Neural cell (in vitro differentiated cells): Measurements from ENCODE around the gene C5. TPM values are rescaled to one million over a fixed set of nuclear protein-coding genes. Genes with fewer than 3 reads are reported as not detected.

Experiments
- H2AFZ ChIP-seq: fragments of 200-600, 300-800 bp; sonication (generic), shearing (Covaris generic); 2 replicates; pipeline ENCODE4 v1.6.0; 2014; ENCODE audit warnings: low read depth, mild to moderate bottlenecking, antibody characterized with exemption, low read length, moderate library complexity
- H3F3A ChIP-seq: fragments of 200-600 bp; shearing (Covaris generic); 2 replicates; pipeline ENCODE4 v1.6.1; 2016; ENCODE audit warnings: mild to moderate bottlenecking, moderate library complexity, mixed read lengths, antibody characterized with exemption, low read length; ENCODE audit not compliant: insufficient read depth, poor library complexity, severe bottlenecking
- H3K27ac ChIP-seq: fragments of 200-600, 300-800 bp; sonication (generic), shearing (Covaris generic); 2 replicates; pipeline ENCODE4 v1.5.1; 2014; ENCODE audit warnings: mild to moderate bottlenecking, low read length, moderate library complexity
- H3K27me3 ChIP-seq: fragments of 300-800, 200-600 bp; sonication (generic), shearing (Covaris generic); 2 replicates; pipeline ENCODE4 v1.6.0; 2014; ENCODE audit warnings: mild to moderate bottlenecking, low read depth, low read length, moderate library complexity; ENCODE audit not compliant: insufficient read depth
- H3K36me3 ChIP-seq: fragments of 300-800, 200-600 bp; sonication (generic), shearing (Covaris generic); 2 replicates; pipeline ENCODE4 v1.5.1; 2014; ENCODE audit warnings: mild to moderate bottlenecking, antibody characterized with exemption, low read length, moderate library complexity; ENCODE audit not compliant: insufficient read depth
- H3K4me2 ChIP-seq: fragments of 300-800, 200-600 bp; sonication (generic), shearing (Covaris generic); 2 replicates; pipeline ENCODE4 v1.6.0; 2014; ENCODE audit warnings: mild to moderate bottlenecking, low read length
- H3K4me3 ChIP-seq: fragments of 300-800, 200-600 bp; sonication (generic), shearing (Covaris generic); 2 replicates; pipeline ENCODE4 v1.5.1; 2014; ENCODE audit warnings: mild to moderate bottlenecking, low read length, moderate library complexity
- H3K79me2 ChIP-seq: fragments of 200-600 bp; shearing (Covaris generic); replicated peaks from 2 replicates; pipeline ENCODE4 v1.6.0; 2014; ENCODE audit warnings: mild to moderate bottlenecking, low read length, moderate library complexity; ENCODE audit not compliant: insufficient read depth
- H3K9ac ChIP-seq: fragments of 300-800, 200-600 bp; sonication (generic), shearing (Covaris generic); 2 replicates; pipeline ENCODE4 v1.6.1; 2016; ENCODE audit warnings: mild to moderate bottlenecking, low read length, mixed read lengths
- H3K9me2 ChIP-seq: fragments of 200-600 bp; shearing (Covaris generic); 2 replicates; pipeline ENCODE4 v1.6.1; 2016; ENCODE audit warnings: mild to moderate bottlenecking, low read length, mixed read lengths; ENCODE audit not compliant: insufficient read depth
- H3K9me3 ChIP-seq: fragments of 200-600, 300-800 bp; sonication (generic), shearing (Covaris generic); 2 replicates; pipeline ENCODE4 v1.6.1; 2016; ENCODE audit warnings: mild to moderate bottlenecking, mixed run types, low read length, moderate library complexity, mixed read lengths
- H4K20me1 ChIP-seq: fragments of 200-600 bp; shearing (Covaris generic); 2 replicates; pipeline ENCODE4 v1.6.1; 2016; ENCODE audit warnings: mild to moderate bottlenecking, mixed run types; ENCODE audit not compliant: insufficient read depth
- CTCF ChIP-seq: fragments of 450-650 bp; IDR thresholded peaks from 2 replicates; pipeline ENCODE4 v1.5.1; 2014; ENCODE audit warnings: antibody characterized with exemption, mild to moderate bottlenecking, moderate library complexity; ENCODE audit not compliant: poor library complexity, severe bottlenecking
- EP300 ChIP-seq: fragments of 450-650 bp; conservative IDR thresholded peaks from 2 replicates; pipeline ENCODE4 v1.6.1; 2014; ENCODE audit warnings: antibody characterized with exemption, mild to moderate bottlenecking, moderate library complexity; ENCODE audit not compliant: poor library complexity, severe bottlenecking
- EZH2 ChIP-seq: fragments of 200-600, 300-800 bp; shearing (Covaris generic), sonication (generic); IDR thresholded peaks from 2 replicates; pipeline ENCODE4 v1.6.1; 2014; ENCODE audit warnings: antibody characterized with exemption, low read length, borderline replicate concordance, mild to moderate bottlenecking; ENCODE audit not compliant: insufficient read depth, poor library complexity, severe bottlenecking
- MXI1 ChIP-seq: fragments of 450-650 bp; conservative IDR thresholded peaks from 2 replicates; pipeline ENCODE4 v1.6.1; 2014; ENCODE audit warnings: antibody characterized with exemption, mild to moderate bottlenecking; ENCODE audit not compliant: poor library complexity, severe bottlenecking
- POLR2AphosphoS5 ChIP-seq: IDR thresholded peaks from 2 replicates; pipeline ENCODE4 v1.6.1; 2012
- RAD21 ChIP-seq: fragments of 450-650 bp; conservative IDR thresholded peaks from 2 replicates; pipeline ENCODE4 v1.6.1; 2014; ENCODE audit warnings: antibody characterized with exemption, mild to moderate bottlenecking, moderate library complexity
- REST ChIP-seq: IDR thresholded peaks from 2 replicates; pipeline ENCODE4 v1.6.1; 2012; ENCODE audit warnings: borderline replicate concordance
- SMC3 ChIP-seq: fragments of 450-650 bp; conservative IDR thresholded peaks from 2 replicates; pipeline ENCODE4 v1.6.1; 2014; ENCODE audit warnings: antibody characterized with exemption, mild to moderate bottlenecking, moderate library complexity; ENCODE audit not compliant: poor library complexity
- TAF1 ChIP-seq: IDR thresholded peaks from 2 replicates; pipeline ENCODE4 v1.6.1; 2012; ENCODE audit warnings: low read depth
- polyA plus RNA-seq: library from polyadenylated mRNA; depleted of rRNA; stranded (reverse); fragments of >200 nt; gene quantifications from 2 replicates; pipeline ENCODE4 v1.2.3, GENCODE V29; 2014

The C5 gene
- polyA plus RNA-seq, 1 donor from 2014 or later, result 3.8 TPM

GRCh38 chr9:120940573-120940972, 109.5 kb downstream of the C5 start:
- no peaks in the 10 kb centered on the region for H3K9me3 ChIP-seq
- no peak overlapping the region for H3K4me3 ChIP-seq
- H3F3A ChIP-seq, result no peaks in the 10 kb centered on the region
- no peak overlapping the region for H3K27ac ChIP-seq
- H2AFZ ChIP-seq, result no peak overlapping the region
- H3K9ac ChIP-seq, result no peak overlapping the region
- no peaks in the 10 kb centered on the region for H3K27me3 ChIP-seq
- TF ChIP-seq EP300 (no peak), REST (no peak), MXI1 (no peak), CTCF (no peak), EZH2 (no peak), POLR2AphosphoS5 (no peak), TAF1 (no peak), RAD21 (no peak), SMC3 (no peak)
- no peaks in the 10 kb centered on the region for H4K20me1 ChIP-seq
- no peaks in the 10 kb centered on the region for H3K9me2 ChIP-seq
- no peaks in the 10 kb centered on the region for H3K36me3 ChIP-seq
- no peaks in the 10 kb centered on the region for H3K79me2 ChIP-seq
- H3K4me2 ChIP-seq, result no peak overlapping the region

GRCh38 chr9:120938851-120939250, 111.2 kb downstream of the C5 start:
- no peak overlapping the region for H3K4me2 ChIP-seq
- H3K4me3 ChIP-seq, result no peak overlapping the region
- H3K79me2 ChIP-seq, result no peaks in the 10 kb centered on the region
- H4K20me1 ChIP-seq, result no peaks in the 10 kb centered on the region
- H3K9me2 ChIP-seq, result no peaks in the 10 kb centered on the region
- TF ChIP-seq SMC3 (no peak), REST (no peak), POLR2AphosphoS5 (no peak), RAD21 (no peak), TAF1 (no peak), EZH2 (no peak)
- no peak overlapping the region for H3K9ac ChIP-seq
- H3F3A ChIP-seq, result no peaks in the 10 kb centered on the region
- H2AFZ ChIP-seq, result no peak overlapping the region
- no peak overlapping the region for H3K27ac ChIP-seq
- no peaks in the 10 kb centered on the region for H3K27me3 ChIP-seq
- no peaks in the 10 kb centered on the region for H3K36me3 ChIP-seq
- no peaks in the 10 kb centered on the region for H3K9me3 ChIP-seq
